Measurements from ENCODE around the gene CARMIL1.

DNA sequence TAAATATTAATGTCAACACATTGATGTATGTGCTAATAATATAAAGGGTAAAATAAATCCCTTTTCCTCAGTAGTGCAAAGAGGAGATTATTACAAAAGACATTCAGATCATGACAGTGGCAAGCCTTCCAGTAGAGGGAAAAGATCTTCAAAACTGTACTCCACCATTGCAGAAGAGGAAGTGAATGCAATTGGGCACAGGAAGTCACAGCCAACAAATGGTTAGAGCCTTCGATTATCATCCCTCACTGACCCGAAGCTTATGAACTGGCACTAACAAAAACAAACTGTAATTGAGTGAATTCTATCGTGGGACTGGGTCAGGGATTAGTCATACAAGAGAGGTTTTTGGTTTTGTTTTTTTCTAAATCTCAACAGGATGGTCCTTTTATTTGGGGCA, 333.5 kb downstream of the CARMIL1 start:
- TF ChIP-seq POLR2A (IDR thresholded peaks at IDR 0.05) (no peak), CTCF (IDR thresholded peaks at IDR 0.05) (no peak), EP300 (IDR thresholded peaks at IDR 0.05) (no peak)
